ENCODE data around the gene GRIPAP1.
"Not testable (repeated sequence)": the region's sequence is repeated elsewhere in the genome, so short reads cannot be mapped to it uniquely, and the experiment has no call there.

GRIPAP1 gene

DNA sequence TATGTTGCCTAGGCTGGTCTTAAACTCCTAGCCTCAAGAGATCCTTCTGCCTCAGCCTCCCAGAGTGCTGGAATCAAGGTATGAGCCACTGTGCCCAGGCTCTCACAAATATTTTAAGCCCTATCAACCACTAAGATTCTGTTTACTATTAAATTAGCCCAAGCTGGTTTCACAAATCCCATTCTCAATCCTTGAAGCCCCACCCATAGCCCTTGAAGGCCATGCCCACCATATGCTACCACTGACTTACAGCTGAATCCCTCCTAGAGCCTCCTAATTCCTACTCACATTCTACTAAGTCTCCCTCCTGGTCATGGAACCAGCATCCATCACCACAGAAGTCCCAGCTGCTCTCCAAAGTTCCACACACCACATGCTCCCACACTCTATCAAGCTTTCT, 9.7 kb downstream of the GRIPAP1 start:
- DNase-seq = no peak

DNA sequence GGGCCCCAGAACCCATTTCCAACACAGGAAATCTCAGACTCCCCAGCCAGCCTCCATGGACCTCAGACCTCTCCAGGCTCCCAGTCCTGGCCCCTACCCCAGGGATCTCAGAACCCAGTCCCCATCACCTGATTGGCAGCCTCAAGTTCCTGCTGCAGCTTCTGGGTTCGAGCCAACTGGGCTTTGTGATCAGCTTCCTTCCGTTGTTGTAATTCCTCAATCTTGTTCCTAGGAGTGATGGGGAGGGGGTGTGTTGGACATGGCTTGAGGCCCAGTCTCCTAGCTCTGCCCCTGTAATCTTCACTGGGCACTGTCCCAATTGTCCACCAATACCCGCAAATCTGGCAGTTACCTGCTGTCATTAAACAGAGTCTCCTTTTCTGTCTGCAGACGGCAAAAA, 12.6 kb downstream of the GRIPAP1 start:
- DNase-seq = peak; percentile 15 to 39

DNA sequence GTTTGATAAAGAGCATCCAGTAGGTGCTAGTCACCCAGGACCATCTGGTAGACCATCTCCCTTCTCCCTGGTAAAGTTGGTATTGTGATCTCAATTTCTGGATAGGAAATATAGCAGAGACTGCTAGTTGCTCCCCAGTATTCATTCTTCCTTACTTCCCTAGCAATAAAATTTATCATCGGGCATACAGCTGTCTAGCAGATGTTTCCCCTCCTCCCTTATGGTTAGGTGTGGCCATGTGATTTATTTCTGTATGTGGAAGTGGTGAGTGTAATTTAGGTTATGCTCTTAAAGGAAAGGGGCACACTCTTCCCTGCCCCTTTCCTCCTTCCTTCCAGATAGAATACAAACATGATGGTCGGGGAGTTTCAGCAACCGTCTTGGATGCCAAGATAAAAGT, 18.2 kb downstream of the GRIPAP1 start:
- no peak for DNase-seq

DNA sequence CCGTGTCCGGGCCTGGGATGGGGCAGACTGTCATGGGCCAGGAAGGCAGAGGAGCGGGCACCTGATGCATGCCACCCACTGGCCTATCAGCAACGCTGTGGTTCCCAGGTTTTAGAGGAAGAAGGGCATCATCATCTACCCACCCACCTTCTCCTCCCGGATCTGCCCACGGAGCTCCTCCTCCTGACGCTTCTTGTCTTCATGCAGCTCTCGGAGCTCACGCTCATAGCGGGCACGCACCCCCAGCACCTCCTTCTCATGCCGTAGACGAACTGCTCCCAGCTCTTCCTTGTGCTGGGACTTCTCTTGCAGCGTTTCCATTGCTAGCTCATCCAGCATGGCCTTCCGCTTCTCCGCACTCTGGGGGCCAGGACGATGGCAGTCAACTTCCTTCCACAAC, 19.0 kb downstream of the GRIPAP1 start:
- DNase-seq = no peak

GRCh38 chrX:48981178-48981577, 20.9 kb downstream of the GRIPAP1 start:
- no peak for DNase-seq

- DNase-seq = not testable (repeated sequence)
These were observed 21.7 kb downstream of the GRIPAP1 start for GRCh38 chrX:48980341-48980740.

- DNase-seq = no peak
These were observed 23.8 kb downstream of the GRIPAP1 start for GRCh38 chrX:48978226-48978625.

DNA sequence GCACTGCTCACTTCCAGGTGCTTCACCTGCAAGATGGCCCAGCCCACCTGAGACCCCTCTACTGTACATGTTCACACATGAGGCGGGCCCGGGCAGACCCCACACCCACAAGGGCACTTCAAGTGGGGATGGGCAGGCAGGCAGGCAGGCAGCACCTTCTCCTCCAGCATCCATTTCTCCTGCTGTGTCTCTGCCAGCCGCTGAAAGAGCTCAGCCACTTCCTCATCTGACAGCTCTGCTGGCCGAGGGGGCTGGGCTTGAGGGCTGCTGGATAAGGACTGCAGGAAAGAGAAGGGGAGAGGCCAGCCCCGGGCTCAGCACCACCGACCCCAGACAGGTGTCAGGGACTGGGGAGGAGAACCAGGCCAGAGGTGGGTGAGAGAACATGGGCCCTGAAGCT, 26.0 kb downstream of the GRIPAP1 start:
- DNase-seq = no peak

- no peak for DNase-seq
These were observed 26.5 kb downstream of the GRIPAP1 start for GRCh38 chrX:48975541-48975940.

DNA sequence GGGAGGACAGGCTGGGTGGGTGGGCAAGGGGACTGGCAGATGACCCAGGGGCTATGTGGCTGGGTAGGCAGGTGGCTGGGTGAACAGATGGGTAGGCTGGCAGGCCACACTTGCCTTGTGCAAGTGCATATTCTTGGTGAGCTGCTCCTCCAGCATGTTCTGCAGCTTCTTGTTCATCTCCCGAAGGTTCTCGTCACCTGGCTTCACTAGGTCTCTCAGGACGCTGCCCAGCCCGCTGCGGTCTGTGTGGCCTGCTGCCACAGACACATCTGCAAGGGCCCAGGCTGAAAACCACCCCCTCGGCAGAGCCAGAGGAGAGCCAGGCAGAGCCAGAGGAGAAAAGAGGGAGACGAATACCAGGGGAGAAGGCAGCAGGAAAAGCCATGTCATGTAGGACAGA, 27.0 kb downstream of the GRIPAP1 start:
- no peak for DNase-seq

- no peak for DNase-seq
These were observed 27.5 kb downstream of the GRIPAP1 start for GRCh38 chrX:48974574-48974973.

GRCh38 chrX:48974033-48974432, 28.0 kb downstream of the GRIPAP1 start:
- no peak for DNase-seq

- peak; percentile 10 to 35 for DNase-seq
These were observed 29.6 kb downstream of the GRIPAP1 start for GRCh38 chrX:48972220-48973164.

GRCh38 chrX:48971249-48972219, 30.5 kb downstream of the GRIPAP1 start, which contains the start of gene KCND1:
KCND1 (minus strand) TSS chrX:48971844; CDS start chrX:48970271, 1,573 bp downstream.
- peak in 1 of 2 experiments; percentile 20 for DNase-seq

DNA sequence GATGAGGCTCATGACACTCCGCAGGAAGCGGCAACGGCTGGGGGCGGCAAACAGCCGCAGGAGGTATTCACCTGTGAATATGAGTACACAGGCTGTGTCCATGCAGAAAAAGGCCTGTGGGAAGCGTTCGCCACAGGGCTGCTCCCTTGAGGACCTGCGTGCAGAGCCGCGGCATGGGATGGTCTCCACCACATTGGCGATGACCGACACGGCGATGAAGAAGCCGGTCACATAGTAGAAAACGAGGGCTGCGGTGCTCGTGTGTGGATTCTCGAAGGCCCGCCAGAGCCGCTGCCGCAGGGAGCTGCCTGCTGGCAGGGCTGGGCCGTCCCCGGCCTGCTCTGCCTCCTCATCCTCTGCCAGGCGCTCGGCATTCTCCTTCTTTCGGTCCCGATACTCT, 32.6 kb downstream of the GRIPAP1 start:
- DNase-seq = no peak

GRCh38 chrX:48968377-48968776, 33.7 kb downstream of the GRIPAP1 start:
- DNase-seq = no peak

DNA sequence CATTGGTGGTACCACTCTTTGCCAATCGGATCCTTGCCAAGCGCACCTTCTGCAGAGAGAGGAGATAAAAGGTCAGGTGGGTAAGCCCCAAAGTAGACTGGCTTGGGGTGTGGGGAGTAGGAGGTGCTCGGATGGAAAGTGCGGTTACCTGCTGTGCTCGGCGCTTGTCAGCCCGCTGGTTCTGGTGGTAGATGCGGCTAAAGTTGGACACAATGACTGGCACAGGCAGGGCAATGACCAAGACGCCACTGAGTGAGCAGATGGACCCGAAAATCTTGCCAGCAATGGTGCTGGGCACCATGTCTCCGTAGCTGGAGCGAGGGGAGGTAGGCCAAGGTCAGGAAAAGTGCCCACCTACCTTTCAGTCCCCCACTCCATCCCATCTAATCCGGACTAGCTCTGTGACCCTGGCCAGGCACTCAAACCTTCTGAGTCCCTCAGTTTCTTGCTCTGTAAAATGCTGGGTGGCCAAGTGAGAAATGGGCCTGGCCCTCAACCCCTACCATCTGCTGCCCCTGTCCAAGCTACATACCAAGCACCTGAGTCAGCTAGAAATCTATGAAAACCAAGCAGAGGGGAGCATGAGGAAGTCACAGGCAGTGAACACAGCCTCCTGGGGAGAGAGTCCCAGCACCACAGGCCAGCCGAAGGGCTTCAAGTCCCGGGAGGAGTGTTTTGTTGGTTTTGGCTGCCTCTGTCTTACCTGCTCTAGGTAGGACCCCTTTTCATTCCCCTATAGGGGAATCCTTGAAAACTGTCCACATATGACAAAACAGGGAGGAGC, 35.1 kb downstream of the GRIPAP1 start:
- DNase-seq = no peak

GRCh38 chrX:48965959-48966358, 36.1 kb downstream of the GRIPAP1 start:
- DNase-seq = no peak

- no peak for DNase-seq
These were observed 40.4 kb downstream of the GRIPAP1 start for GRCh38 chrX:48961585-48962091.

- DNase-seq = no peak
These were observed 41.8 kb downstream of the GRIPAP1 start for GRCh38 chrX:48960291-48960690.

- DNase-seq = no peak
These were observed 43.4 kb downstream of the GRIPAP1 start for GRCh38 chrX:48958635-48959094.
